HCT116 (cell line): ENCODE data around the gene BTG3.

Experiments
- FOSL1 ChIP-seq: IDR thresholded peaks from 2 replicates; pipeline ENCODE4 v1.6.1; 2012; ENCODE audit warnings: low read depth
- POLR2A ChIP-seq: IDR thresholded peaks from 2 replicates; pipeline ENCODE4 v1.7.0; 2011; ENCODE audit warnings: borderline replicate concordance; ENCODE audit not compliant: insufficient read depth, insufficient read length; ENCODE audit errors: extremely low read depth
- POLR2AphosphoS5 ChIP-seq: IDR thresholded peaks from 2 replicates; pipeline ENCODE4 v1.6.1; 2011; ENCODE audit warnings: mild to moderate bottlenecking, low read depth, low read length, moderate library complexity
- TF ChIP-seq, protein P1 (sequence below), 3 experiments: fragments of 200-600 bp in 1 of 3; sonication (generic) in 1 of 3; IDR thresholded peaks in 2 of 3; conservative IDR thresholded peaks in 1 of 3; 2 replicates each; pipeline ENCODE4 v1.5.1; 2012 to 2017; ENCODE audit warnings: low read depth in 2 of 3, low read length in 2 of 3, antibody characterized with exemption in 1 of 3, borderline replicate concordance in 1 of 3, control low read depth in 1 of 3, mild to moderate bottlenecking in 1 of 3, mixed read lengths in 1 of 3, mixed run types in 1 of 3, moderate library complexity in 1 of 3; ENCODE audit not compliant: insufficient read depth in 1 of 3
- TF ChIP-seq, protein P2 (sequence below): IDR thresholded peaks from 2 replicates; pipeline ENCODE4 v1.6.1; 2012

DNA sequence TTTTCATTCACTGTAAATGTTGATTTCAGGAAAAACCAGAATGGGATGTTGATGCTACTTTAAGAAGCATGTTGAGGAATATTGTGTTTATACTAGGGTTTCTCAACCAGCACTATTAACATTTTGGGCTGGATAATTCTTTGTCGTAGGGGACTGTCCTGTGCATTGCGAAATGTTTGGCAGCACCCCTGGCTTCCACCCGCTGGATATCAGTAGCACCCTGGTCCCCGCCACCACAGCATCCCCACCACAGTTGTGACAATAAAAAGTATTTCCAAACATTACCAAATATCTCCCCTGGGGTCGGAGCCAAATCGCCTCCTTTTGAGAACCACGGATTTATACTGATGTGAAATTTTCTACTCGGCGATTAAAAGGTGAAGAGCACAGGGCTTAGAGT is 41.9 kb downstream of the BTG3 start:
- TF ChIP-seq, protein P1, sequence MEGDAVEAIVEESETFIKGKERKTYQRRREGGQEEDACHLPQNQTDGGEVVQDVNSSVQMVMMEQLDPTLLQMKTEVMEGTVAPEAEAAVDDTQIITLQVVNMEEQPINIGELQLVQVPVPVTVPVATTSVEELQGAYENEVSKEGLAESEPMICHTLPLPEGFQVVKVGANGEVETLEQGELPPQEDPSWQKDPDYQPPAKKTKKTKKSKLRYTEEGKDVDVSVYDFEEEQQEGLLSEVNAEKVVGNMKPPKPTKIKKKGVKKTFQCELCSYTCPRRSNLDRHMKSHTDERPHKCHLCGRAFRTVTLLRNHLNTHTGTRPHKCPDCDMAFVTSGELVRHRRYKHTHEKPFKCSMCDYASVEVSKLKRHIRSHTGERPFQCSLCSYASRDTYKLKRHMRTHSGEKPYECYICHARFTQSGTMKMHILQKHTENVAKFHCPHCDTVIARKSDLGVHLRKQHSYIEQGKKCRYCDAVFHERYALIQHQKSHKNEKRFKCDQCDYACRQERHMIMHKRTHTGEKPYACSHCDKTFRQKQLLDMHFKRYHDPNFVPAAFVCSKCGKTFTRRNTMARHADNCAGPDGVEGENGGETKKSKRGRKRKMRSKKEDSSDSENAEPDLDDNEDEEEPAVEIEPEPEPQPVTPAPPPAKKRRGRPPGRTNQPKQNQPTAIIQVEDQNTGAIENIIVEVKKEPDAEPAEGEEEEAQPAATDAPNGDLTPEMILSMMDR (IDR thresholded peaks at IDR 0.05 in 2 of 3, conservative IDR thresholded peaks at IDR 0.05 in 1 of 3; ENCODE audit: borderline replicate concordance in 1 of 3, insufficient read depth in 1 of 3, low read depth in 2 of 3, low read length in 2 of 3), result no peak
- no peak for TF ChIP-seq POLR2A
- no peak for TF ChIP-seq FOSL1
- TF ChIP-seq POLR2AphosphoS5, result no peak
- TF ChIP-seq, protein P2, sequence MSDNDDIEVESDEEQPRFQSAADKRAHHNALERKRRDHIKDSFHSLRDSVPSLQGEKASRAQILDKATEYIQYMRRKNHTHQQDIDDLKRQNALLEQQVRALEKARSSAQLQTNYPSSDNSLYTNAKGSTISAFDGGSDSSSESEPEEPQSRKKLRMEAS, result no peak
